Activated effector memory CD4-positive, alpha-beta T cell treated with Interleukin-2 at 50 U/mL for 16 hours (primary cell): ENCODE results near the gene SP5.
"Not testable (repeated sequence)": the region's sequence is repeated elsewhere in the genome, so short reads cannot be mapped to it uniquely, and the experiment has no call there.

Experiments
- DNase-seq: peaks from one replicate; pipeline ENCODE4 v3.0.0-alpha.2; 2020

The SP5 gene

DNA sequence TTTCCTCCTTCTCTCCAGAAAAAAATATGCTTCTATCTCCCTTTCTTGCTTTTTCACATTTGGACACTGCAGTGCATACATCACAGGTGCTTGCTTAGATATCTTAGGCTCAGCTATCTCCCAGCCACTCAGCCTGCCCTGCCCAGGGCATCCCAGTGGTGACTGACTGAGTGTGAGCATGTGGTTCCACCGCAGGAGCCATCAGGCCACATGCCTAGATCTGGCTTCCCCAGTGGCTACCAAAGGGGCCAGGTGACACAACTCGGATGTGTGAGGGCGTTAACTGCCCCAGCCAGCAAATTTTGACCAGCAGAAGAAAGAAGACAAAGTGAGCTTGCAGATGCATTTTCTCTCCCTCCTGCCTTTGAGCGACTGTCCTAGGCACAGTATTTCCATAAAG, 25.5 kb downstream of the SP5 start:
- DNase-seq, result no peak

DNA sequence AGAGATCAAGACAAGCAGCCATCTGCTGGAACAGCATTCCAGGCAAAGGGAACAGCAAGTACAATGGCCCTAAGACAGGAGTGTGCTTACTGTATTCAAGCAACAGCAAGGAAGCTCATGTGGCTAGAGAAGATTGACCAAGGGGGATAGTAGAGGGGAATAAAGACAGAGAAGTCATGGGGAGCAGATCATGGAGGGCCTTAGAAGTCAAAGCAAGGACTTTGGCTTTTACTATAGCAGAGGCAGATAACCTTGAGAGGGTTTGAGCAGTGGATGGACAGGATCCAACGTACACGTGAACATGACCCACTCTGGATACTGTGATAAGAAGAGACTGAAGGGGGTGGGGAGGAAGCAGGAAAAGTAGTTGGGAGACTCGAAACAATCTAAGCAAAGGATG, 26.9 kb downstream of the SP5 start:
- no peak for DNase-seq

DNA sequence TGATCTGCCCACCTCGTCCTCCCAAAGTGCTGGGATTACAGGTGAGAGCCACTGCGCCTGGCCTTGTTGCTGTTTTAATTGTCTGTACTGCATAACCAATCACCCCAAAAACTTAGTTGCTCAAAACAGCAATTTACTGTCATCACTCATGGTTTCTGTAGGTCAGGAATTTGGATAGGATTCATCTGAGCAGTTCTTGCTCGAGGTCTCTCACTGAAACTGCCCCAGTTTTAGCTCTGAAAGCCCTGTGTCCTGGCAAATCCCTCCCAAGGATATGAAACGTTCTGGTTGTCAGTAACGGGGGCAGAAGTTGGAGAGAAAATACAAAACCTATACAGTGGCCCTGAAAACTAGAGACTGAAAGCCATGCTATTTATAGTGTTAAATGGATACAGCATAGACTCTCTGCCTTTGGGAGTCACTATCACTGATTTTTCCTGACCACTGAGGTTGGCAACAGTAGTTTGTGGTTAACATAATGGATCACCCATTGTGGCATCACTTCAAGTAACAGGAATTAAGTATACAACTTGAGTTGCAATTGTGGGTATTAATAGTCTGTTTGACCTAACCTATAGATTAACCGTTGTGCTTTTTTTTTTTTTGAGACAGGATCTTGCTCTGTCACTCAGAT, 27.9 kb downstream of the SP5 start:
- DNase-seq, result no peak

DNA sequence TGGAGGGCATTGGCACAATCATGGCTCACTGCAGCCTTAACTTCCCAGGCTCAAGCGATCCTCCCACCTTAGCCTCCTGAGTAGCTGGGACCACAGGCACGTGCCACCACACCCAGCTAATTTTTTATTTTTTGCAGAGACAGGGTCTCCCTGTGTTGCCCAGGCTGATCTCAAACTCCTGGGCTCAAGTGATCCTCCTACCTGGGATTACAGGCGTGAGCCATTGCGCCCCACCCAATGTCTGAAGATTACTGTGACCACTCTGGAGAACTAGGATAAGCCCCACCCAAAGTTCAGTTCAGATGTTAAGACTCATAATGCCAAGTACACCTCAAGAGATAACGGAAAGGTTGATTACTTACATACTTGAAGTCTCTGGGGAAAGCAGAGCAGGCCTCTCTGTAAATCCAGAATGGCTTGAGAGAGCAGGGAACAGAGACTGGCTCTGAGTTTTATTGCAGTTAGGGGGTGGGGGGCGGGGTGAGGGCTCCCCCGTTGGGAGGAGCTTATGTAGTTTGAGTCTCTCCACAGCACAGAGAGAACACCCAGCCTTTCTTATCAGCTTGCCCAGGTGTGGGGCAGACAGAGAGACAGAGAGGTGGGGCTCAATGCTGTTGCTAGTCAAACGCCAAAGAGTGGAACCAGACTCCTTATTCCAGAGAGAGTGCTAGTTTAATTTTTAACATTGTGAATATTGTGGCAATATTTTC, 28.5 kb downstream of the SP5 start:
- no peak for DNase-seq

DNA sequence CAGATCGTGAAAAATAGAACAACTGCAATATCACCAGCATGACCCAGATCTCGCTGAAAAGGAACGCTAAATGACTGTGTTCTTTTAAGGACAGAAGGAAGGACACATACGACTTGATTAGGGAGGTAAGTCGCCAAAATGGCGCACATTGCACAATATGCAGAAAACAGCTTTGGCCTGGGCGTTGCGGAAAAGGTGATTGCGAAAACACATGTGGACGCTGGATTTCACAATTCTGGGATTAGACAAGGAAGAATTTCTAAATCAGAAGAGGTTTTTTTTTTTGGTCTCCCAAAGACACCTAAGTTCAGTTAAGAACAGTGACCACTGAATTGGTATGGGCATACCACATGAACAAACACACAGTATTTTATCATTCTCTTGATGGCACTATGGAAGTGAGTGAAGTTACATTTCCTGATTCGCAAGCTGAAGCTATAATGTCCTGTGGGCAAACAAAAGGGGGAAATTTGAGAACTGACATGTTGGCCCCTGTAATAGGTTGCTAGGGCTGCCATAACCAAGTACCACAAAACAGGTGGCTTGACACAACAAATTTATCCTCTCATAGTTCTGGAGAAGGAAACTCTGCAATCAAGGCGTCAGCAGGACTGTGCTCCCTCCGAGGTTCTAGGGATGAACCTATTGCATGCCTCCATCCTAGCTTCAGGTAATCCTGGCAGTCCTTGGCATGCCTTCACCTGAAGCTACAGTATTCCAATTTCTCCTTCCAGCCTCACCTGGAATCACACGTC, 29.3 kb downstream of the SP5 start:
- no peak for DNase-seq

GRCh38 chr2:170745305-170745704, 30.2 kb downstream of the SP5 start:
- no peak for DNase-seq

DNA sequence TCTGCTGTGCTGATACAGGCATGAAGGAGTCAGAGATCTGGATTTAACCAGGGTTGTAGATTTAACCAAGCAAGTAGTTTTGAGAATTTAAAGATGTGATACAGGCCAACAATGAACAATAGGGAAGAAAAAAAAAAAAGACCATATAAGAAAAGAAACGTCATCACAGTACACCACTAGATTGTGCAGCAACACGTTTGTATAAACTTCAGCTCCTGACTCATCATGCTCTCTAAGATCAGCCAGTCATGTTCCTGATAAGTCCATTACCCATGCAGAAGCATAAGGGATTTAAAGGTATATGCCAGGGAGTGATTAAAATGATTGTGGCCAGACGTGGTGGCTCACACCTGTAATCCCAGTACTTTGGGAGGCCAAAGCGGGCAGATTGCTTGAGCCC, 32.8 kb downstream of the SP5 start:
- DNase-seq, result no peak

GRCh38 chr2:170751555-170751954, 36.4 kb downstream of the SP5 start:
- not testable (repeated sequence) for DNase-seq

- no peak for DNase-seq
Observed at GRCh38 chr2:170761572-170761971, 46.4 kb downstream of the SP5 start.

DNA sequence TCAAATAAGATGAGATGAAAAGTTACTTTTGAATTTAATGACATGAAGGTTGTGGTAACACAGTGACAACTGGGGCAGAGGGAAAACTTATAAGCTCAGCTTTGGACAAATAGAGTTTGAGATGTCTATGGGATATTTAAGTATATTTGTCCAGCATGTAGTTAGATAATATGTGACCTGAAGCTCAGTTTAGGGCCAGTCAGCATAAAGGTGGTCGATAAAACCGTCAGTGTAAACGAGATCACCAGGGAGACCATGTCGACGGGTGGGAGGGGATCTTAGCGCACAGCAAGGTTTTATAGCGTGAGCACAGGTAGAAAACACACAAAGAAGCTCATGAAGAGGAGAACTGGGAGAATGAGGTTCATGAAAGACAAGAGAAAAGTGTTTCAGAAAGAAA, 47.6 kb downstream of the SP5 start:
- no peak for DNase-seq

DNA sequence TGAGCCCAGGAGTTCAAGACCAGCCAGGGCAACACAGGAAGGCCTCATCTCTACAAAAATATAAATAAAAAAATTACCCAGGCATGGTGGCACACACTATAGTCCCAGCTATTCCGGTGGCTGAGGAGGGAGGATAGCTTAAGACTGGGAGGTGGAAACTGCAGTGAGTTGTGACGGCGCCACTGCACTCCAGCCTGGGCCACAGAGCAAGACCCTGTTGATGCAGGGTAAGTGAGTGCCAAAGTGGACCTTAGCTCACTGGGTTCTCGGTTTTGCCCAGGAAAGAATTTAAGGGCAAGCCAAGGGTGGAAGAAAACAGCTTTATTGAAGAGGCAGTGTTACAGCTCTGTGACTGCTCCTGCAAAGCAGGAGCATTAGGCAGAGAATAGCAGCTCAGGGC, 48.1 kb downstream of the SP5 start:
- no peak for DNase-seq

DNA sequence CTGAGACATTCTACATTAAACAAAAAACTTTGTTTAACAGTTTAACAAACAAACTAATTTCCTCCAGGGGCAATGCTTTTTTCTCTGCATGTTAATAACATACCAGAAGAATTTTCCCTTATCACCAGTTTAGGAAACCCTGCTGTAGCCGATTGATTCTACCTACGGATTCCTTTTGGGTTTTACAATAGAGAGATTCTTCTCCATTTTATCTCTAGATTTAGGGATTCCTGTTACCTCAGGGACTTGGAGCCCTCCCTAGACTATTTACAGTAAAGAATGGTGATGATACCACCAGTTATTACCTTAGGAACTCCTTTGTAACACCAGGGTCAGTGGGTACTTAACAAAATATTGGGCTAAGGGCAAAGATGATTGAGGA, 49.7 kb downstream of the SP5 start:
- DNase-seq, result no peak

DNA sequence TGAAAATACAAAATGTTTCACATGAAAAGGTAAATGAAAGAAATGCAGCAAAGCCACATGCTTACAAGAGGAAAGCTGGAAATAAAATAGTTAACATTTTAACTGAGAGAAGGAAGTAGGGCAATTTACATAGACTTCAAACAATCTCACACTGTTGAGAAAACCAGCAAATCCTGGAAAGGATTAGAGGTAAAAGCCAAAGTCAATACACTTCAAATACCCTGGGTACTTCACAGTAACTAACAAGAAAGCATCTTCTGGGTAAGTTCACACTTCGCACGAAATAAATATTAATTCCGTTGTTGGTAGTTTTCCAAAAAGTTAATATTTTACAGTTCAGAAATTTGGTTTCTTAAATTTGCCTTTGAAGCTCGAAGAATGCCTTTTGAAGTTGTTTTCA, 51.6 kb downstream of the SP5 start:
- no peak for DNase-seq
